Sigmoid colon (tissue), 7 donors: ENCODE results near the gene ANO2. TPM values are rescaled to one million over a fixed set of nuclear protein-coding genes. Genes with fewer than 3 reads are reported as not detected.

Source experiments
- DNase-seq: peaks from one replicate; pipeline ENCODE4 v3.0.0-alpha.2; 2019
- H3K27ac ChIP-seq, 4 donors: fragments of 200-600 bp; sonication (generic); one replicate each; pipeline ENCODE4 v1.5.1; 2016 to 2019; ENCODE audit warnings: mild to moderate bottlenecking in 1 of 4
- H3K27me3 ChIP-seq, 3 donors: fragments of 200-600 bp; sonication (generic); one replicate each; pipeline ENCODE4 v1.5.1; 2019; ENCODE audit warnings: mild to moderate bottlenecking in 1 of 3
- H3K36me3 ChIP-seq, 4 donors: fragments of 200-600 bp; sonication (generic); one replicate each; pipeline ENCODE4 v1.5.1; 2016 to 2019
- H3K4me1 ChIP-seq, 4 donors: fragments of 200-600 bp; sonication (generic); one replicate each; pipeline ENCODE4 v1.5.1; 2017 to 2019
- H3K4me3 ChIP-seq, 4 donors: fragments of 200-600 bp; sonication (generic); one replicate each; pipeline ENCODE4 v1.5.1; 2017 to 2019; ENCODE audit warnings: mild to moderate bottlenecking in 2 of 4, moderate library complexity in 1 of 4
- H3K9me3 ChIP-seq, 4 donors: fragments of 200-600 bp in 3 of 4; sonication (generic) in 3 of 4; one replicate each; pipeline versions ENCODE4 v1.5.1 to v1.6.1; 2013 to 2019
- CTCF ChIP-seq, 4 experiments: fragments of 450-650 bp in 3 of 4; fragments of 200-600 bp in 1 of 4; IDR thresholded peaks; one replicate each; pipeline ENCODE4 v1.5.1; 2016 to 2019; ENCODE audit warnings: antibody characterized with exemption in 4 of 4, mild to moderate bottlenecking in 3 of 4, moderate library complexity in 2 of 4
- EP300 ChIP-seq, 4 donors: sonication (generic); formaldehyde crosslinking; IDR thresholded peaks; one replicate each; pipeline ENCODE4 v1.6.1; 2017; ENCODE audit warnings: antibody characterized with exemption in 4 of 4
- POLR2A ChIP-seq, 2 donors: fragments of 450-650 bp; IDR thresholded peaks; one replicate each; pipeline ENCODE4 v1.6.1; 2016; ENCODE audit warnings: antibody characterized with exemption in 2 of 2, mild to moderate bottlenecking in 2 of 2, moderate library complexity in 2 of 2
- POLR2AphosphoS5 ChIP-seq, 4 donors: sonication (generic); formaldehyde crosslinking; IDR thresholded peaks; one replicate each; pipeline ENCODE4 v1.6.1; 2017; ENCODE audit warnings: antibody characterized with exemption in 4 of 4
- WGBS, 2 donors: extraction: QIAGEN DNeasy Blood & Tissue Kit; methylation state at CpG; one replicate each; pipeline ENCODE4 v1.1.7; 2013; 5-methylcytosine and 5-hydroxymethylcytosine counted together
- intact Hi-C: fragments of 100-400 bp; cut with DNase I; formaldehyde crosslinking; loops from one replicate; pipeline ENCODE4 v1.15.1; 2023
- polyA plus RNA-seq, 3 donors: library from polyadenylated mRNA; stranded (reverse); fragments of 200-250 nt; gene quantifications; one replicate each; pipeline ENCODE4 v1.2.3, GENCODE V29; 2013
- small RNA-seq, 3 donors: library from RNA; depleted of rRNA; stranded (forward); fragments of <200 nt; gene quantifications; one replicate each; pipeline ENCODE3, GENCODE V24; 2016
- total RNA-seq, 4 donors: library from RNA; depleted of rRNA; stranded (reverse); fragments of >200 nt; gene quantifications; one replicate each; pipeline ENCODE4 v1.1.0, GENCODE V29; 2016
- donor health status: healthy with polysubstance abuse.
- donor health status: Bipolar disorder and iron deficiency.
- donor health status: healthy.

ANO2 gene
- total and polyA plus RNA-seq, 7 donors, result 0.46 to 4.3 (median 1.8) TPM; not detected in 1

GRCh38 chr12:5514016-5514415 is 431.0 kb downstream of the ANO2 start:
- H3K4me3 ChIP-seq, result no peak overlapping the region
- no peaks in the 10 kb centered on the region for H3K36me3 ChIP-seq
- peaks cover 0 to 12% (median 10%) of the 10 kb centered on the region in 4 donors for H3K4me1 ChIP-seq
- intact Hi-C loops, result no loop called here
- 78 to 88% methylated on average over 6 of the region's 6 CpGs for WGBS, 2 donors
- H3K27ac ChIP-seq, result no peak overlapping the region
- TF ChIP-seq POLR2A (IDR thresholded peaks at IDR 0.05) (no peak), POLR2AphosphoS5 (IDR thresholded peaks at IDR 0.05) (no peak), CTCF (IDR thresholded peaks at IDR 0.05) (no peak), EP300 (IDR thresholded peaks at IDR 0.05) (no peak)
- no peak for DNase-seq
- peaks cover 0 to 31% (median 12%) of the 10 kb centered on the region in 3 donors for H3K27me3 ChIP-seq
- H3K9me3 ChIP-seq, result no peaks in the 10 kb centered on the region

GRCh38 chr12:5513406-5513805 is 431.7 kb downstream of the ANO2 start:
- no peak overlapping the region for H3K4me3 ChIP-seq
- peaks cover 0 to 31% (median 12%) of the 10 kb centered on the region in 3 donors for H3K27me3 ChIP-seq
- no peaks in the 10 kb centered on the region for H3K9me3 ChIP-seq
- WGBS, 2 donors, result 91 to 92% methylated on average over 4 of the region's 4 CpGs
- intact Hi-C loops, result no loop called here
- H3K4me1 ChIP-seq, result peaks cover 0 to 12% (median 10%) of the 10 kb centered on the region in 4 donors
- H3K27ac ChIP-seq, result no peak overlapping the region
- no peak for DNase-seq
- TF ChIP-seq POLR2A (IDR thresholded peaks at IDR 0.05) (no peak), CTCF (IDR thresholded peaks at IDR 0.05) (no peak), POLR2AphosphoS5 (IDR thresholded peaks at IDR 0.05) (no peak), EP300 (IDR thresholded peaks at IDR 0.05) (no peak)
- H3K36me3 ChIP-seq, result no peaks in the 10 kb centered on the region

Small RNAs within 50 kb of the gene (small RNA-seq; reads per million reads assigned to genes)
- 0 reads per million in 3 donors for gene AC137627.1

Other genes with a start within 250 kb of the ANO2 start
- 10 to 100 TPM; 36.7 to 98.0 (median 55.5) TPM for gene VWF, start 179.4 kb upstream of the ANO2 start, total RNA-seq
- gene VWF, start 179.4 kb upstream of the ANO2 start, polyA plus RNA-seq, result 10 to 100 TPM in 1 of 3 donors, 1 to 10 TPM in 1, under 1 TPM in 1; 0.60 to 42.2 (median 1.2) TPM